GM19372 (cell line): ENCODE data around the gene ZZZ3.
"Not testable (repeated sequence)": the region's sequence is repeated elsewhere in the genome, so short reads cannot be mapped to it uniquely, and the experiment has no call there.

Source experiments
- ATAC-seq: cut with Tn5 transposase; IDR thresholded peaks from one replicate; pipeline ENCODE4 v1.9.1; 2021; ENCODE audit warnings: mild to moderate bottlenecking, low read depth, moderate library complexity; ENCODE audit not compliant: unreplicated experiment

ZZZ3 gene

GRCh38 chr1:77672374-77672773 is 10.1 kb downstream of the ZZZ3 start:
- no peak for ATAC-seq

GRCh38 chr1:77671836-77672235 is 10.6 kb downstream of the ZZZ3 start:
- no peak for ATAC-seq

DNA sequence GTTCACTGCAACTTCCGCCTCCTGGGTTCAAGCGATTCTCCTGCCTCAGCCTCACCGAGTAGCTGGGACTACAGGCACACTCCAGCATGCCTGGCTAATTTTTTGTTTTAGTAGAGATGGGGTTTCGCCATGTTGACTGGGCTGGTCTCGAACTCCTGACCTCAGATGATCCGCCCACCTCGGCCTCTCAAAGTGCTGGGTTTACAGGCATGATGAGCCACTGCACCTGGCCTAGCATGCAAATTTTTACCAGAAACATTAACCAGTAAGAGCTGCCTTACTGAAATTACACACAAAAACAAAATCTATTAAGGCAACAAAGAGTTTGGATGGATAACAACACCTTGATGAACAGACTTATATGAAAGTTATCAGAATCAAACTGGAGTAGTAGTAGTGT is 12.1 kb downstream of the ZZZ3 start:
- ATAC-seq, result no peak

- no peak for ATAC-seq
Measured at GRCh38 chr1:77668924-77669449, 13.5 kb downstream of the ZZZ3 start.

GRCh38 chr1:77664939-77665516 is 17.4 kb downstream of the ZZZ3 start:
- no peak for ATAC-seq

- no peak for ATAC-seq
Measured at GRCh38 chr1:77661696-77662095, 20.8 kb downstream of the ZZZ3 start.

DNA sequence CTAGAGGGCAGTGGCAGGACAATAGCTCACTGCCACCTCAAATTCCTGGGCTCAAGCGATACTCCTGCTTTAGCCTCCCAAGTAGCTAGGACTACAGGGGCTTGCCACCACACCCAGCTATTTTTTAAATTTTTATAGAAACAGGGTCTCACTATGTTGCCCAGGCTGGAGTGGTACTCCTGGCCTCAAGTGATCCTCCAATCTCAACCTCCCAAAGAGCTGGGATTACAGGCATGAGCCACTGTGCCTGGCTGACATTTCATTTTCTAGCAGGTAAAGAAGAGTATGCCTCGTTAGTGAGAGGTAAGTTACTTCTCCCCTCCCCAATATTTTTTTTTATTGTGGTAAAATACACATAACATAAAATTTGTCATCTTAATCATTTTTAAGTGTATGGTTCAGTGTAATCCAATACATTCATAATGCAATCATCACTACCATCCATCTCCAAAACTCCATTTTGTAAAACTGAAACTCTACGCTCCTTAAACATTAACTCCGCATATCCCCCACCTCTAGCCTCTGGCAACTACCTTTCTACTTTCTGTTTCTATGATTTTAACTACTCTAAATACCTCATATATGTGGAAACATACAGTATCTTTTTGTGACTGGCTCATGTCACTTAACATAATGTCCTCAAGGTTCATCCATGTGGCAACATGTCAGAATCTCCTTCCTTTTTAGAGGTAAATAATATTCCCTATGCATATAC is 22.4 kb downstream of the ZZZ3 start:
- no peak for ATAC-seq

DNA sequence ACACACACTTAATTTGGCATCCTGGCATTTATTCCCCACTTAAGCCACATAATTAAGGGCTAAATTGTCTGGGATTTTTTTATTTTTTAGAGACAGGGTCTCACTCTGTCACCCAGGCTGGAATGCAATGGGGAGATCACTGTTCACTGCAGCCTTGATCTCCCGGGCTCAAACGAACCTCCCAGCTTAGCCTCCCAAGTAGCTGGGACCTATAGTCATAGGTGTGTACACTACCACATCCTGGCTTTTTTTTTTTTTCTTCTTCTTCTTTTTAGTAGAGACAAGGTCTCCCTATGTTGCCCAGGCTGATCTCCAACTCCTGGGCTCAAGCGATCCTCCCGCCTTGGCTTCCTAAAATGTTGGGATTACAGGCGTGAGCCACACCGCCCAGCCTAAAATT is 24.2 kb downstream of the ZZZ3 start:
- ATAC-seq, result no peak

- no peak for ATAC-seq
Measured at GRCh38 chr1:77655431-77655974, 27.0 kb downstream of the ZZZ3 start.

DNA sequence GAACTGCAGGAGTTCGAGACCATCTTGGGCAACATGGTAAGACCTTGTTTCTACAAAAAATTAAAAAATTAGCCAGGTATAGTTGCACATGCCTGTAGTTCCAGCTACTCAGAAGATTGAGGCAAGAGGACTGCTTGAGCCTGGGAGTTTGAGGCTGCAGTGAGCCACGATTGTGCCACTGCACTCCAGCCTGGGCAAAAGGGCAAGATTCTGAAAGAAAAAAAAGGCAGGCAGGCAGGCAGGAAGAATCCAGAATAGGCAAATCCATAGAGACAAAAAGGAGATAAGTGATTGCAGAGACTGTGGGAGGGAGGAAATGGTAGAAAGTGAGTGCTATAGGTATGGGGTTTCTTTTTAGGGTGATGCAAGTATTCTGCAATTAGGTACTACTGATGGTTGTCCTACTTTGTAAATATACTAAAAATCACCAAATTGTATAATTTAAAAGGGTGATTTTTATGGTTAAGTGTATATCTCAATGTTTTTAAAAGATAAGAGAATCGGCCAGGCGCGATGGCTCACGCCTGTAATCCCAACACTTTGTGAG is 29.4 kb downstream of the ZZZ3 start:
- ATAC-seq, result no peak

DNA sequence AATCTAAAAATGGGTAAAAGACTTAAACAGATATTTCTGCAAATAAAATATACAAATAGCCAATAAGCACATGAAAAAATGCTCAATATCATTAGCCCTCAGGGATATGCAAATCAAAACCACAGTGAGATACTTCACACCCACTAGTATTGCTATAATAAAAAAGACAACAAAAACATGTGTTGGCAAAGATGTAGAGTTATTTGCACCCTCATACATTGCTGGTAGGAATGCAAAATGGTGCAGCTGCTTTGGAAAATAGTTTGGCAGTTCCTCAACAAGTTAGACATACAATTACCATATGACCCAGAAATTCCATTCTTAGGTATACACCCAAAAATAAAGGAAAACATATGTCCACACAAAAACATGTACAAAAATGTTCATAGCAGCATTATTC is 30.2 kb downstream of the ZZZ3 start:
- no peak for ATAC-seq

GRCh38 chr1:77649127-77649526 is 33.3 kb downstream of the ZZZ3 start:
- ATAC-seq, result no peak

GRCh38 chr1:77646224-77646623 is 36.2 kb downstream of the ZZZ3 start:
- ATAC-seq, result not testable (repeated sequence)

GRCh38 chr1:77643456-77643855 is 39.0 kb downstream of the ZZZ3 start:
- ATAC-seq, result no peak

GRCh38 chr1:77642941-77643340 is 39.5 kb downstream of the ZZZ3 start:
- no peak for ATAC-seq

- no peak for ATAC-seq
Measured at GRCh38 chr1:77642196-77642595, 40.3 kb downstream of the ZZZ3 start.

GRCh38 chr1:77639557-77640069 is 42.8 kb downstream of the ZZZ3 start:
- no peak for ATAC-seq

DNA sequence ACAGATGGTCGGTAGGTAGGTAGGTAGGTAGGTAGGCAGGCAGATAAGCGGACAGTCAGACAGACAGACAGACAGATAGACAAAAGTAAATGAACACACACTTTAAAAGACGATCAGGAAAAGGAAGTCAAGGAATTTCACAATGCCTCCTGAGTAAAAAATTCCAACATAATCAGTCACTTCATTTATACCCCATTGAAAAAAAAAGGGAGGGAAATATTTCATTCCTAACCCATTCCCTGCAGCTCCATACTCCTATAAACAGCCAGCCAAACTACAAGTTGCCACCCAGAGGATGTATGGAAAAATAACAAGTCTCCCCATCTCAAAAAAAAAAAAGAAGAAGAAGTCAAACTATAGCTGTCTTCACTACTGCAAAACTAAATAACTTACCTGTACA is 43.4 kb downstream of the ZZZ3 start:
- no peak for ATAC-seq

GRCh38 chr1:77636864-77637263 is 45.6 kb downstream of the ZZZ3 start:
- ATAC-seq, result no peak
